ENCODE data around the gene ACTBL2. TPM values are rescaled to one million over a fixed set of nuclear protein-coding genes. Genes with fewer than 3 reads are reported as not detected.

The ACTBL2 gene
- total and polyA plus RNA-seq, 2 of the 13 experiments (the other 11 are each of a cell fraction or from before 2014, with no cell fraction given): not detected

GRCh38 chr5:57446966-57447365, 35.6 kb downstream of the ACTBL2 start (continued):
- no peak for TF ChIP-seq ZBTB40 (IDR thresholded peaks at IDR 0.05)
- no peak for TF ChIP-seq ZBTB40 (CRISPR knock-in tag; IDR thresholded peaks at IDR 0.05)
- TF ChIP-seq SKI (IDR thresholded peaks at IDR 0.05; ENCODE audit: partially characterized antibody): no peak
- no peak for TF ChIP-seq GRHL1 (CRISPR knock-in tag; conservative IDR thresholded peaks at IDR 0.05)
- no peak for TF ChIP-seq KMT2A (CRISPR knock-in tag; IDR thresholded peaks at IDR 0.05)
- TF ChIP-seq ZNF274 (CRISPR knock-in tag; IDR thresholded peaks at IDR 0.05): no peak
- no peak for TF ChIP-seq WIZ (CRISPR knock-in tag; IDR thresholded peaks at IDR 0.05)
- no peak for TF ChIP-seq BRCA1 (CRISPR knock-in tag; IDR thresholded peaks at IDR 0.05)
- TF ChIP-seq TGIF2 (CRISPR knock-in tag; IDR thresholded peaks at IDR 0.05): no peak

Data from HepG2 (cell line).